Mononuclear cell (primary cell): Measurements from ENCODE around the gene VPS29. TPM values are rescaled to one million over a fixed set of nuclear protein-coding genes. Genes with fewer than 3 reads are reported as not detected.
"Not testable (repeated sequence)": the region's sequence is repeated elsewhere in the genome, so short reads cannot be mapped to it uniquely, and the experiment has no call there.

Experiments used
- H3K27me3 ChIP-seq: 2 replicates; pipeline ENCODE4 v1.6.0; 2011; ENCODE audit warnings: low read length, control low read depth; ENCODE audit not compliant: insufficient read depth
- H3K4me1 ChIP-seq: 2 replicates; pipeline ENCODE4 v1.5.1; 2011; ENCODE audit warnings: mild to moderate bottlenecking, low read length, control low read depth; ENCODE audit not compliant: insufficient read depth
- H3K4me3 ChIP-seq: 2 replicates; pipeline ENCODE4 v1.5.1; 2011; ENCODE audit warnings: mild to moderate bottlenecking, low read length, moderate library complexity
- H3K9me3 ChIP-seq: 2 replicates; pipeline ENCODE4 v1.5.1; 2011; ENCODE audit warnings: low read depth, mild to moderate bottlenecking, control low read depth, low read length
- total RNA-seq: library from RNA; depleted of rRNA; stranded (reverse); fragments of >200 nt; gene quantifications from one replicate; pipeline ENCODE4 v1.2.3, GENCODE V29; 2012

The VPS29 gene
- total RNA-seq, 1 donor, result 46.0 TPM

DNA sequence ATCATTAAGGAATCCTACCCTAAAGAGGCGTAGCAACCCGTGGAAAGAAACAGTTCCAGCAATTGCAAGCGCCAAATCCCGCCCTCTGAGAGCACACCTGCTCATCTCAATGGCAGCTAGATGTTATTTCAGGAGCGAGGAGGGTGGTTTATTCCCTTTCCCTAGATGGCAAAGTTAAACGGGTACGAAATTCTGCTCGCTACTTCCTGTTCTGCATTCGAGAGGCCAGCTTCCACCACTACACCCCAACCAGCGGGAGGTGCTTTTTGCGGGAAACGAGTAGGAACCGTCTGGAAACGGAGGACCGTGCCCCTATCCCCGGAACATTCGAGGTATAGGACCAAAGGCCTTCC is 536 bp downstream of the VPS29 start:
- H3K4me3 ChIP-seq, result peak overlapping the region; percentile 95
- no peaks in the 10 kb centered on the region for H3K27me3 ChIP-seq
- H3K9me3 ChIP-seq, result no peaks in the 10 kb centered on the region
- H3K4me1 ChIP-seq, result peaks cover 31% of the 10 kb centered on the region

DNA sequence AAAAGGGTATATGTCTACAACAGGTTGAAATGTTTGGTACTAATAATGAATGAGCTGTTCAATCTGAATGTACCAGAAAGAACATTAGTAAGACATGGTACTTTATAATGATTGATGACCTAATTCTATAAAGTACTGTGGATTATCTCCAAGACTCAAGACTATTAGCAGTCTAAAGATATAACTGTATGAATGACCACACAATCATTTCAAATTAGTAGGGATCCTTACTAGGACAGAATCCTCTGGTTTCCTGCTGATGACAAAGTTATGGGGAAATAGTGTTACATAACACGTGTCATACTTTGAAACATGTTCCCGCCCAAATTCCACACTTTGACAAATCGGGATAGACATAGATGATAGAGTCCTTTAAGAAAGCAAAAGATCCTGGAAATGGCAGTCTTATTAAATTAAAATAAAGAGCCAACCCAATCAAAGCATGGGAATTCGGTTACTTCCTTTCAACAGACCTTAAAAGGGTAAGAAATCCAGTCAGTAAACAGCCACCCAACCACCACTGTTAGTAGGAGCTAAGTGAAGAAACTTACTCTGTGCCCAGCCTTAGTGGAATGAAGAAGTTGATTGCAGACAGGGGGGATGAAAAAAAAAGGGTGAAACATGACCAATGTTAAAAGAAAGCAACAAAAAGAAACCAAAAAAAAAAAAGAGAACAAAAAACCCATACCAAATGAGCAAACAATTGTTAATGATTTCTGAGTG is 2.8 kb downstream of the VPS29 start:
- no peaks in the 10 kb centered on the region for H3K27me3 ChIP-seq

DNA sequence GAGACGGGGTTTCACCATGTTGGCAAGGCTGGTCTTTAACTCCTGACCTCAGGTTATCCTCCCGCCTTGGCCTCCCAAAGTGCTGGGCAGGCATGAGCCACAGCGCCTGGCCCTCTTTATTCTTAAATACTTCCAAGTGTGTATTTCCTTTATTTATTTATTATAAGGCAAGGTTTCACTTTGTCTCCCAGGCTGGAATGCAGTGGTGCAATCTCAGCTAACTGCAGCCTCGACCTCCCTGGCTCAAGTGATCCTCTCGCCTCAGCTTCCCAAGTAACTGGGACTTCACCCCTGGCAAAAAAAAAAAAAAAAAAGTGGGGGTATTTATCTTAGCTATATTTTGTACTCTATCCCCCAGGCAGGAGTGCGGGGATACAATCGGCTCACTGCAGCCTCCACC is 26.5 kb downstream of the VPS29 start:
- Histone ChIP-seq H3K4me1 (no peaks in the 10 kb centered on the region), H3K4me3 (no peak overlapping the region), H3K27me3 (no peaks in the 10 kb centered on the region), H3K9me3 (no peaks in the 10 kb centered on the region)

More for the DNA sequence above, 2.8 kb downstream of the VPS29 start:
- Histone ChIP-seq H3K4me1 (peaks cover 31% of the 10 kb centered on the region), H3K9me3 (no peaks in the 10 kb centered on the region), H3K4me3 (no peak overlapping the region)

DNA sequence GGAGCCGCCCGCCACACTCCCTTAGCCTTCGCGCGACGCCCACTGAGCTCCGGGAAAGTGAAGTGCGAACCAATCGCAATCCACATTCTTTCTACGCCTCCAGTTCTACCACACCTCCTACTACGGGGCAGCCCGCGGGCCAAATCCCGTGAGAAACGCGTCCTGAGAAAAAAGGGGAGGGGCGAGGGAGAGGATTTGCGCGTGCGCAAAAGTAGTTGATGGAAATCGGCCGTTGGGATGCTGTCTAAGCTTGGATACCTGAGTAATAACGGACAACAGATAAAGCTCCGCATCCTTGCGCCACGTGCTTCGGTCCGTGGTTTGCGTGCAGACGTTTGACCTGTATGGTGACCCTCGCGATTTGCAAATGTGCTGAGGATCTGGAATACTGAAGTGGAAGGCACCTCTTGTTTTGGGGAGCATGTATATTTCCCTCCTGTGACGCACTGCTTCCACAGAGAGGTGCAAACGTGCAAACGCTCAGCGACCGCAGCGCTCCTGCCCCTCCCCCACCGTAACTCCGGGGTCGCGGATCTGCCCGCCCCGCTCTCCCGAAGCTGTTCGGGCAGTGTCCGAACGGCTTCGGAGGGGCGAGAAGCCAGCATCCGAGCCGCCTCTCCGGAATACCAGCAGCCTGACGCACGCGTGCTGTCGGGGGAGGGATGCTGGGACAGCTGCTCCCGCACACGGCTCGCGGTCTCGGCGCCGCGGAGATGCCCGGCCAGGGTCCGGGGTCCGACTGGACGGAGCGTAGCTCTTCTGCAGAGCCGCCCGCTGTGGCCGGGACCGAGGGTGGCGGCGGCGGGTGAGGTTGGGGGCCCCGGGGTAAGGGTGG is 33.5 kb downstream of the VPS29 start, which contains the start of the genes FAM216A and GPN3:
Gene FAM216A, plus strand, starts transcription at position 632 of the 835 bp plus-strand sequence. Its CDS starts 31 bp downstream, at position 663.
Gene GPN3, minus strand, starts transcription at position 44 of the 835 bp plus-strand sequence. CDS start 54 bp downstream, outside the sequence.
- H3K9me3 ChIP-seq, result no peaks in the 10 kb centered on the region

DNA sequence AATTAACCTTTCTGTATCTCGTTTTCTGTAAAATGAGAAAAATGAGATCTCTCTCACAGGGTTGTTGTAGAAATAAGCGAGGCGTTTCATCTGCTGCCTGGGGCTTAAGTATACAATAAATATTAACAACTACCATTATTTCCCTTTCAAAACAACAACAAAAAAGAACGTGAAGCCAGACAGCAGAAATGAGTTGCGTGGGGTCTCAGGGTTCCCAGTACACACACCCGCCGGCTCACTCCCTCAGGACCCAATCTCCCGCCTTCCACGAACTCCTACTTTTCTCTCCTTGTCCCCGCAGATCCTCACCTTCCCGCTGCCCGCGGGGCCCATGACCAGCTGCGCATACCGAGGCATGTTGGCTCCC is 34.1 kb downstream of the VPS29 start:
- no peaks in the 10 kb centered on the region for H3K9me3 ChIP-seq
- H3K27me3 ChIP-seq, result no peaks in the 10 kb centered on the region
- peaks cover 27% of the 10 kb centered on the region for H3K4me1 ChIP-seq
- H3K4me3 ChIP-seq, result peak overlapping the region; percentile 88

More for the DNA sequence above, 33.5 kb downstream of the VPS29 start, which contains the start of the genes FAM216A and GPN3:
- Histone ChIP-seq H3K4me3 (peak within 1 kb of the TSS; percentile 88), H3K27me3 (no peaks in the 10 kb centered on the region), H3K4me1 (peaks cover 27% of the 10 kb centered on the region)

DNA sequence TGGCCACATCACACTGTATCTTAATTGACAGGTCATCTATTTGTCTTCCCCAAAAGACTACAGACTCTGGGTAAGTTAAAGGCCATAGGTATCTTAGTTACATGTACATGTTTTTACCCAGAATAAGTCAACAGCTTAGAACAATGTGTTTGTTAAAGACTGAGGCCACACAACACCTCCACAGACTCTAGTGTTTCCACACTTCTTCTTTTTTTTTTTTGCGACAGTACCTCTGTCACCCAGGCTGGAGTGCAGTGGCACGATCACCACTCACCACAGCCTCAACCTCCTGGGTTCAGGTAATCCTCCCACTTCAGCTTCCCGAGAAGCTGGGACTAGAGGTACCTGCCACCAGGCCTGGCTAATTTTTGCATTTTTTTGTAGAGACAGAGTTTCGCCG is 35.1 kb downstream of the VPS29 start:
- Histone ChIP-seq H3K4me3 (no peak overlapping the region), H3K27me3 (no peaks in the 10 kb centered on the region), H3K4me1 (peaks cover 27% of the 10 kb centered on the region), H3K9me3 (no peaks in the 10 kb centered on the region)

DNA sequence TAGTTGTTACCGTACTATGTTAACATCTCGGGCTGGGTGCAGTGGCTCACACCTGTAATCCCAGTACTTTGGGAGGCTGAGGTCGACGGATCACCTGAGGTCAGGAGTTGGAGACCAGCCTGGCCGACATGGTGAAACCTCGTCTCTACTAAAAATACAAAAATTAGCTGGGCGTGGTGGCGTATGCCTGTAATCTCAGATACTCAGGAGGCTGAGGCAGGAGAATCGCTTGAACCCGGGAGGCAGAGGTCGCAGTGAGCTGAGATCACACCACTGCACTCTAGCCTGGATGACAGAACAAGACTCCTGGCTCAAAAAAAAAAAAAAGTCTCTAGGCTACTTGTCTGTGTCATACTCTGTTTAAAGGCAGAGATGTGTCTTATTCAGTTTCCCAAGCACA is 36.1 kb downstream of the VPS29 start:
- H3K4me3 ChIP-seq, H3K9me3 ChIP-seq, H3K27me3 ChIP-seq: not testable (repeated sequence)
- peaks cover 27% of the 10 kb centered on the region for H3K4me1 ChIP-seq

DNA sequence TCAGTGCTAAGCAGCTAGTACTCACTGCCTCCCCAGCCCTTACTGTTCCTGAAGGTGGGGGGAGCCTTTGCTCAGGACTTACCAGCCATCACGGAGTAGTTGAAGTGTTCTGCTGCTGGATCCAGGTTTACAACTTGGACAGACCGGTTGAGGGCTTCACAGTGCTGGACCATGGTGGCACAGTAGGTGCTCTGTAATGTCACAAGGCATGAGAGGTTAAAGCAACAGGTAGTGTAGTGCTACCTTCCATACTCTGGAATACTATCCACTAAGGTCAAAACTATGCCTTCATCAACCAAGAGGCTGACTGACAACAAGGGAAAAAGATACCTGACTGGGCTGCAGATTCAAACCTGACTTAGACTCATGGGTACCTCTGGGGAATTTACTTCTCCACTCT is 36.9 kb downstream of the VPS29 start:
- Histone ChIP-seq H3K4me3 (no peak overlapping the region), H3K27me3 (no peaks in the 10 kb centered on the region), H3K9me3 (no peaks in the 10 kb centered on the region), H3K4me1 (peaks cover 24% of the 10 kb centered on the region)

DNA sequence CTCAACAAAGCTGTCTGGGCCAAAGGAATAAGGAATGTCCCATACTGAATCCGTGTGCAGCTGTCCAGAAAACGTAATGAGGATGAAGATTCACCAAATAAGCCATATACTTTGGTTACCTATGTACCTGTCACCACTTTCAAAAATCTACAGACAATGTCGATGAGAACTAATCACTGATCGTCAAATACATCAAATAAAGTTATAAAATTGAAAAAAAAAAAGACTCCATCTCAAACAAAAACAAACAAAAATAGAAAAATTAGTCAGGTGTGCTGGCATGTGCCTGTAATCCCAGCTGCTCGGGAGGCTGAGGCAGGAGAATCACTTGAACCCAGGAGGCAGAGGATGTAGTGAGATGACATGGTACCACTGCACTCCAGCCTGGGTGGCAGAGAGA is 40.7 kb downstream of the VPS29 start:
- H3K4me3 ChIP-seq, H3K9me3 ChIP-seq, H3K27me3 ChIP-seq: not testable (repeated sequence)
- H3K4me1 ChIP-seq, result peaks cover 18% of the 10 kb centered on the region

DNA sequence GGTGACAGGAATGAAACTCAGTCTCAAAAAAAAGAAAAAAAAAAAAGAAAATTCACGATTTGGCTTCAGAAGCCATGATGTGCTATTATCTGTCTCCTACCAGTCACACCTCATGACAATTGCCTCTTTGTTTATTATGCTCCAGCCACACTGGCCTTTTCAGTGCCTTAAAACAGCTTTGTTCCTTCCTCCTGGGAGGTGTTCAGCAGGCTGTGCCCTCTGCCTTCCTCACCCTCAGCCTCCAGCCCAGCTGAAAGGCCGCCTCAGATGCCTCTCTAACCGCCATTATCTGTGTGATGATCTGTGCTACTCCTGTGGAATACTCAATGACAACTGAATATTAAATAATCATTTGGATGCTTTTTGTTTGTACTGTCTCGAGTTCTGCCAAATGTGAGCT is 43.2 kb downstream of the VPS29 start:
- Histone ChIP-seq H3K4me1 (peaks cover 36% of the 10 kb centered on the region), H3K9me3 (no peaks in the 10 kb centered on the region), H3K27me3 (no peaks in the 10 kb centered on the region), H3K4me3 (no peak overlapping the region)

DNA sequence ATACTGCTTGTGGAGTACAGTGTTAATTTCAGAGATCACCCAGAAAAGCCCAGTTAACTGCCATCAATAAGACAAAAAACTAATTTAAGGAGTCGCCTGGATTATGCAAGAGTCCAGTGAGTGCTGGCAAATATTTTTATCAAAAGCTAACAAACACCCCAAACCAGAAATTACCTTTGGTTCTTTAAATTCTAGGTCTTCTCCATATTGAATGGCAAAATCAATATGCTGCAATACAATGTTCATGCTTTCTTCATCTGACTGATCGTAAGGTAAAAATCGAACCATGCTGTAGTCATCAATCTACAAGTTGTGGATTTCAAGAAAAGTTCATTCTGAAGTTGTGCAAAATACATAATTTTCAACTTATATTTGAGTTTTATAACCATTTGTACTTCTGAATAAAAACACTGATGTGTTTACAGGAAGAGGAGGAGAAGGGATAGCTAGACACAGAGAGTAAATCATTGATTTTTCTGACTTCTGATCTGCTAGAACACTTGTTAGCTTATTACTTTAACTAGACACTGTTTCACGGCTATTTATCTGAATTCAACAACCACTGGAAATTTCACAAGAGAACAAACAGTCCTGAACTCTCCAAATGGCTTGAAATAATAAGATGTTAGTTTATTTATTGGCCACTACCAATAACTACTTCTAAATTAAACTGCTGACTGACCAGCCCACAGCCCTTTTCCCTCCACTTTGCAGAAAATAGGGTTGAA is 48.2 kb downstream of the VPS29 start:
- H3K4me3 ChIP-seq, result no peak overlapping the region
- H3K27me3 ChIP-seq, result no peaks in the 10 kb centered on the region
- no peaks in the 10 kb centered on the region for H3K9me3 ChIP-seq
- H3K4me1 ChIP-seq, result peaks cover 51% of the 10 kb centered on the region

DNA sequence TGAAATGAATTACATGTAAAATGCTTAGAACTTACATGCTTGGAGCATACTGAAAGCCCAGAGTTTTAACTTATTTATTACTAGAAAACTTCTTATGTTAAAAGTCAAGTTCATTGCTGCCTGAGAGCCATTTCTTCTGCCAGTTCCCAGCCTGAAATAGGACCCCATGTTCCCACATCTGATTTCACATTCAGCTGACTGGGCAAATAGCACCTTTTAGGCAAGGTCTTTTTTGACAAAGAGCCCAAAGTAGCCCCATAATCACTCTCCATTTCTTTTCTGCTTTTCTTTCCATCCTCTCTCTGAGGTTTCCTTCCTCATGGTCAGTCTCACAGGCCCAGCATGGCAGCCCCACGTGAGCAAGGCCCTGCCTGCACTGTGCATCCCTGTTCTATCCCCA is 50.6 kb downstream of the VPS29 start:
- H3K27me3 ChIP-seq, result no peaks in the 10 kb centered on the region
- no peaks in the 10 kb centered on the region for H3K9me3 ChIP-seq
- H3K4me3 ChIP-seq, result no peak overlapping the region
- H3K4me1 ChIP-seq, result peaks cover 56% of the 10 kb centered on the region

DNA sequence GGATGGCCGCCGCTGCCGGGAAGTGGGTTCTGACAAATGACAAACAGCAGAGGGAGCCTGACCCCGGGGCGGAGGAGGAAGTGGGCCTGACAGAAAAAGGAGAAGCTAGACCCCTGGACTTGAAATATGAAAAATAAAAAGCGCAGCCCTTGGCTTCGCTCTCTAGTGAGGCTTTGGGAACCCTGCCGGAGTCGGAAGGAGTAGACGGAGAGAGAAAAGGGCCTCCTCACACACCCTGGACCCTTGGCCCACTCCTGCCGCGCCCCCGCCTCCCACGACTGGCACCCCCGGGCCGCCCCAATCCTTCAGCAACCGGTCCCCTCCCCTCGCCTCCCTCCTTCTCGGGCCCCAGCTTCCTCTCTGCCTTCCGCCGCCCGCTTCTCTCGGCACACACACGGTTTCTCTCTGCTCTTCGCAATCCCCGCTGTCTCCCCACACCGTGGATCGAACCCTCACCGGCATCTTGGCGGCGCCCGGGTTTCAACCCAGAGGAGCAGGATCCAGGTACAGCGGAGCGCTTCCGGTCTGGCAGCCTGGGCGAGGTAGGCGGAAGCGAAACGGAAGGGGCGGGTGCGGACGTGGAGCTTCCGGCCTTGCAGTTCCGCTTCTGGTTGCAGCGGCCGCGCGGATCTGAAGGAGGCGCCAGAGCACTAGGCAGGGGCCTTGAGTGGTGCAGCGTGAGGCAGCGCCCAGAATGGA is 52.0 kb downstream of the VPS29 start, which contains the start of gene ARPC3:
Gene ARPC3, minus strand, starts transcription at position 539 of the 699 bp plus-strand sequence. Its CDS starts 77 bp downstream, at position 462.
- H3K4me3 ChIP-seq, result peak within 1 kb of the TSS; percentile 96
- H3K9me3 ChIP-seq, result no peaks in the 10 kb centered on the region
- H3K27me3 ChIP-seq, result no peaks in the 10 kb centered on the region
- H3K4me1 ChIP-seq, result peaks cover 54% of the 10 kb centered on the region

DNA sequence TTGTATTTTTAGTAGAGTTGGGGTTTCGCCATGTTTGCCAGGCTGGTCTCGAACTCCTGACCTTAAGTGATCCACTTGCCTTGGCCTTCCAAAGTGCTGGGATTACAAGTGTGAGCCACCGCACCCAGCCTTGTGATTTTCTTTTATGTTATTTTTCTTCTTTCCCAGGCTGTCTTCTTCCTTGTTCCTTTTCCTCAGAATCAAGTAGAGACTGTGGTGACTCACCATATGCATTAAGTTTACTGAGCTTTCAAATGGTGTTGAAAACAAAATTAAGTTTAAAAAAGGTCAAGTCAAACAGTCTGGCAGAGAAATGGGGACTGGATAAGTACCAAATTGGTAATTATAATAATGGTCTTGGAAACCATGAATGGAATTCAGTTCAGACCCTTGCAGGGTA is 57.5 kb downstream of the VPS29 start:
- Histone ChIP-seq H3K4me1 (peaks cover 40% of the 10 kb centered on the region), H3K4me3 (no peak overlapping the region)

More for the DNA sequence above, 57.5 kb downstream of the VPS29 start:
- no peaks in the 10 kb centered on the region for H3K27me3 ChIP-seq
- no peaks in the 10 kb centered on the region for H3K9me3 ChIP-seq
